ENCODE measurements around the gene TMEM186. TPM values are rescaled to one million over a fixed set of nuclear protein-coding genes. Genes with fewer than 3 reads are reported as not detected.

Gene TMEM186
- total RNA-seq, 1 donor, result 5.2 TPM

- no peak for TF ChIP-seq CTCF (IDR thresholded peaks at IDR 0.05; ENCODE audit: insufficient read depth, low read depth, low read length)
- no peak for DNase-seq (ENCODE audit: low read depth)
- H3K4me3 ChIP-seq (ENCODE audit: low read depth, low read length), result no peak overlapping the region
These were observed 35.2 kb downstream of the TMEM186 start for GRCh38 chr16:8762254-8762653.

- DNase-seq (ENCODE audit: low read depth), result no peak
- H3K4me3 ChIP-seq (ENCODE audit: low read depth, low read length), result no peak overlapping the region
- TF ChIP-seq CTCF (IDR thresholded peaks at IDR 0.05; ENCODE audit: insufficient read depth, low read depth, low read length), result no peak
These were observed 36.4 kb downstream of the TMEM186 start for GRCh38 chr16:8761078-8761477.

DNA sequence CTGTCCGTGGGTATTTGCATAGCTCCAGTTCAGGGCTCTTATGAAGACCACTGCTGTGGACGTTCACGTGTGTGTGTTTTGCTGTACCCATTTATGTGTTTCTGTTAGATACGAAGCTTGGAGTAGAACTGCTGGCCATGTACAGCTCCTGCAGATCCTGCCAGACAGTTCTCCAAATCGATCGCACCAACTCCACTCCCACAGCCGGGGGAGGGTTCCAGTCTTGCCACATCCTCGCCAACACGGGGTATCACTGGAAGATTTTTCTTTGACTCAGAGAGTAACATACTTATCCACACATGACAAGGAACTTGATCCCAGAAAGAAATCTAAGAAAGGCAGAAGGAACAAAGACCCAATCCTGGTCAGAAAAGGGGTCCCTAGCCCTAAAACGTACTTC, 37.4 kb downstream of the TMEM186 start:
- no peak for TF ChIP-seq CTCF (IDR thresholded peaks at IDR 0.05; ENCODE audit: insufficient read depth, low read depth, low read length)
- DNase-seq (ENCODE audit: low read depth), result no peak
- H3K4me3 ChIP-seq (ENCODE audit: low read depth, low read length), result no peak overlapping the region

DNA sequence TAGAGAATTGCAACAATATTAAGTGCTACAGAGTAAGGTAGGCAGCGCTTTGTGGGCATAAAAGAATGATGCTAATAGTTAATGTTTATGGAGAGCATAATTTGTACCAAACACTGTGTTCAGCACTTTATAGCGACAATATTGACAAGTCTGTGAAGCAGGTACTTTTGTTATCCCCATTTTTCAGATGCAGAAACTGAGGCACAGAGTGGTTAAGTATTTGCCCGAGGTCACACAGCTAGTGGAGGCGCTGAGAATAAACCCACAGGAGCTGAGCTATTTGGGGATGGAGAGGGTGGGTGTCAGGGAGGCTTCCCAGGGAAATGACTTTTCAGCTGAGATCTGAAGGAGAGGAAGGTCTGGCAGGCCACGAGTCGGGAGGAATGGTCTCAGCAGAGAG, 39.4 kb downstream of the TMEM186 start:
- no peak for TF ChIP-seq CTCF (IDR thresholded peaks at IDR 0.05; ENCODE audit: insufficient read depth, low read depth, low read length)
- DNase-seq (ENCODE audit: low read depth), result no peak
- no peak overlapping the region for H3K4me3 ChIP-seq (ENCODE audit: low read depth, low read length)

DNA sequence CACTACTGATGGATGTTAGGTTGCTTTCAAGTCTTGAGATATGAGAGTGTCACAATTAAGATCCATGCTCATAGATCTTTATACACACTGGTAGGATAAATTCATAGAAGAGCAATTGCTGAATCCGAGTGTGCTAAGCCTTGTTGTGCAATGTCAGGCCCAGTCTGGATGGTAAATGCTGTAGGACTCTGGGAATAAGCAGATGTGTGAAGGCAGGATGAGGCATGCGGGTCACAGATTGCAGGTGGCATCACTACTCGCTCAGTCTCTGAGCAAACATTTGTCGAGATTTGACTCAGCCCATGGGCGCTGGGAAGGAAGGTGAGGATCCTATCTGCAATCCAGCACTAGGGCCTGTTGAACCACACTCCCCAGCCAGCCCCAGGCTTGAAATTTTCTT, 40.7 kb downstream of the TMEM186 start:
- TF ChIP-seq CTCF (IDR thresholded peaks at IDR 0.05; ENCODE audit: insufficient read depth, low read depth, low read length), result no peak
- no peak for DNase-seq (ENCODE audit: low read depth)
- H3K4me3 ChIP-seq (ENCODE audit: low read depth, low read length), result no peak overlapping the region

GRCh38 chr16:8753416-8754054, 43.9 kb downstream of the TMEM186 start:
- TF ChIP-seq CTCF (IDR thresholded peaks at IDR 0.05; ENCODE audit: insufficient read depth, low read depth, low read length), result no peak
- DNase-seq (ENCODE audit: low read depth), result no peak
- no peak overlapping the region for H3K4me3 ChIP-seq (ENCODE audit: low read depth, low read length)

DNA sequence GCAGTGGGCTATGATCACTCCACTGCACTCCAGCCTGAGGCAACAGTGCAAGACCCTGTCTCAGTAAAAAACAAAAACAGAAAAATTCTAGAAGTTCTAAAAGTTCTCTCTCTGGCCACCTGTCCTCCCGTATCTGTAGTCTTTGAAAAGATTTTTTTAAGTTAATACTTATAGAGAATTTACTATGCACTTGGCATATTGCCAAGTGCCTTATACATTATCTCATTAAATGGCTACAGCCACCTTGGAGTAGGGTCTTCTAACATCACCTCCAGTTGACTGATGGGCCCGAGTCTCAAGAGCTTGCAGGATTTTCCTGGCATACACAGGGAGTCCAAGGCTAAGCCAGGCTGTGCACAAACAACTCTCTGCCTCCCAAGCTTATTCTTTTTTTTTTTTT, 44.7 kb downstream of the TMEM186 start:
- DNase-seq (ENCODE audit: low read depth), result no peak
- no peak for TF ChIP-seq CTCF (IDR thresholded peaks at IDR 0.05; ENCODE audit: insufficient read depth, low read depth, low read length)

More for the DNA sequence above, 44.7 kb downstream of the TMEM186 start:
- no peak overlapping the region for H3K4me3 ChIP-seq (ENCODE audit: low read depth, low read length)

Data from fibroblast of villous mesenchyme (primary cell).